Renal cortex interstitium (tissue), 11 donors: Measurements from ENCODE around the gene LYPLA2. TPM values are rescaled to one million over a fixed set of nuclear protein-coding genes. Genes with fewer than 3 reads are reported as not detected.
A peak's percentile ranks its signal among the peaks of the same experiment; 100 is the strongest.
"Not testable (repeated sequence)": the region's sequence is repeated elsewhere in the genome, so short reads cannot be mapped to it uniquely, and the experiment has no call there.

Source experiments
- DNase-seq, 11 donors: peaks; one replicate each; pipeline ENCODE4 v3.0.0-alpha.2; 2013; ENCODE audit warnings: low read depth in 9 of 11, low spot score in 4 of 11; ENCODE audit errors: extremely low read depth in 1 of 11
- polyA plus RNA-seq, 3 donors: library from polyadenylated mRNA; unstranded; fragments of 120-200 nt; gene quantifications; one replicate each; pipeline ENCODE4 v1.2.1, GENCODE V29; 2013; ENCODE audit not compliant: insufficient read length in 3 of 3

Gene LYPLA2
- polyA plus RNA-seq, 3 donors: 51.5 to 78.0 (median 75.1) TPM

GRCh38 chr1:23796466-23797271, 5.7 kb downstream of the LYPLA2 start:
- DNase-seq: no peak

- no peak for DNase-seq
These were observed 6.8 kb downstream of the LYPLA2 start for GRCh38 chr1:23797478-23798448.

- DNase-seq: no peak
These were observed 7.8 kb downstream of the LYPLA2 start for GRCh38 chr1:23798662-23799142.

GRCh38 chr1:23799255-23799569, 8.3 kb downstream of the LYPLA2 start:
- no peak for DNase-seq

- peak in 2 of 11 donors; percentile 14 to 50 for DNase-seq
These were observed 8.8 kb downstream of the LYPLA2 start for GRCh38 chr1:23799570-23800399.

- DNase-seq: peak; percentile 82 to 94 (median 91)
These were observed 9.7 kb downstream of the LYPLA2 start, which contains the start of gene GALE for GRCh38 chr1:23800400-23801337. GALE (minus strand) TSS chr1:23800754; CDS start chr1:23799007, 1,747 bp downstream.

GRCh38 chr1:23801338-23801748, 10.4 kb downstream of the LYPLA2 start:
- DNase-seq: no peak

GRCh38 chr1:23801876-23802275, 10.9 kb downstream of the LYPLA2 start:
- no peak for DNase-seq

- DNase-seq: not testable (repeated sequence)
These were observed 11.9 kb downstream of the LYPLA2 start for GRCh38 chr1:23802809-23803342.

- no peak for DNase-seq
These were observed 12.7 kb downstream of the LYPLA2 start for GRCh38 chr1:23803674-23804073.

GRCh38 chr1:23804183-23804835, 13.4 kb downstream of the LYPLA2 start:
- no peak for DNase-seq

- no peak for DNase-seq
These were observed 14.1 kb downstream of the LYPLA2 start for GRCh38 chr1:23805025-23805424.

- no peak for DNase-seq
These were observed 15.3 kb downstream of the LYPLA2 start for GRCh38 chr1:23806280-23806679.

GRCh38 chr1:23807453-23807852, 16.5 kb downstream of the LYPLA2 start:
- DNase-seq: no peak

GRCh38 chr1:23809751-23810171, 18.8 kb downstream of the LYPLA2 start:
- peak in 1 of 11 donors; percentile 21 for DNase-seq

GRCh38 chr1:23810818-23811540, 20.0 kb downstream of the LYPLA2 start:
- no peak for DNase-seq
